T-helper 2 cell treated with Interferon-gamma antibody and Interleukin-4, amounts not matched to agents 100 ng/mL and 5 ng/mL, for 36 hours (primary cell): ENCODE results near the gene BTBD17. TPM values are rescaled to one million over a fixed set of nuclear protein-coding genes. Genes with fewer than 3 reads are reported as not detected.

Experiments used
- intact Hi-C: fragments of 100-400 bp; cut with micrococcal nuclease; formaldehyde crosslinking; loops from one replicate; pipeline ENCODE4 v1.15.1; 2023
- total RNA-seq: library from RNA; stranded (reverse); gene quantifications from 2 replicates; pipeline ENCODE4 v1.2.3, GENCODE V29; 2022

BTBD17 gene
- total RNA-seq, 1 donor from 2014 or later, result not detected

- intact Hi-C loops, result no loop called here
Observed at GRCh38 chr17:74387365-74388218, 25.9 kb upstream of the BTBD17 start.

- intact Hi-C loops, result no loop called here
Observed at GRCh38 chr17:74386386-74386785, 24.7 kb upstream of the BTBD17 start.

GRCh38 chr17:74385201-74385600 is 23.5 kb upstream of the BTBD17 start:
- intact Hi-C loops, result no loop called here

- intact Hi-C loops, result no loop called here
Observed at GRCh38 chr17:74383141-74383540, 21.5 kb upstream of the BTBD17 start.

GRCh38 chr17:74380959-74381808 is 19.5 kb upstream of the BTBD17 start:
- intact Hi-C loops, result no loop called here

GRCh38 chr17:74380086-74380958 is 18.7 kb upstream of the BTBD17 start:
- intact Hi-C loops, result no loop called here

GRCh38 chr17:74379495-74380085 is 17.9 kb upstream of the BTBD17 start:
- intact Hi-C loops, result loop anchor here (1.0 kb wide), 4 partner anchors 78 to 223 kb away; no protein-coding TSS in a partner anchor

- intact Hi-C loops, result no loop called here
Observed at GRCh38 chr17:74374858-74375257, 13.2 kb upstream of the BTBD17 start.

GRCh38 chr17:74373838-74374606 is 12.4 kb upstream of the BTBD17 start:
- intact Hi-C loops, result no loop called here

- intact Hi-C loops, result no loop called here
Observed at GRCh38 chr17:74372426-74372825, 10.8 kb upstream of the BTBD17 start.

- intact Hi-C loops, result no loop called here
Observed at GRCh38 chr17:74371653-74372147, 10.0 kb upstream of the BTBD17 start.

- intact Hi-C loops, result loop anchor here (2.0 to 5.0 kb wide), 2 partner anchors 163 to 277 kb away; no protein-coding TSS in a partner anchor
Observed at GRCh38 chr17:74369665-74370490, 8.2 kb upstream of the BTBD17 start.

- intact Hi-C loops, result loop anchor here (2.0 to 5.0 kb wide), 2 partner anchors 164 to 278 kb away; no protein-coding TSS in a partner anchor
Observed at GRCh38 chr17:74369221-74369620, 7.6 kb upstream of the BTBD17 start.

GRCh38 chr17:74368341-74369081 is 6.8 kb upstream of the BTBD17 start:
- intact Hi-C loops, result loop anchor here (1.0 to 5.0 kb wide), 3 partner anchors 89 to 279 kb away; no protein-coding TSS in a partner anchor

- intact Hi-C loops, result loop anchor here (5.0 kb wide), 1 partner anchor 280 kb away; no protein-coding TSS in a partner anchor
Observed at GRCh38 chr17:74367206-74367605, 5.5 kb upstream of the BTBD17 start, which contains the start of gene GPR142. TSS of gene GPR142 (plus strand) at chr17:74367506. CDS start at chr17:74369541, 2,035 bp downstream.

GRCh38 chr17:74362810-74363498 is 1.3 kb upstream of the BTBD17 start:
- intact Hi-C loops, result no loop called here

- intact Hi-C loops, result no loop called here
Observed at GRCh38 chr17:74362069-74362405, 369 bp upstream of the BTBD17 start.
